ENCODE results near the gene TUBA4A.

GRCh38 chr2:219266886-219267285, 13.2 kb upstream of the TUBA4A start:
- TF ChIP-seq PRDM2 (tag by site-specific recombination; IDR thresholded peaks at IDR 0.05; ENCODE audit: borderline replicate concordance), result no peak
- no peak for TF ChIP-seq CTCF (tag by site-specific recombination; IDR thresholded peaks at IDR 0.05)
